Loucy (cell line): ENCODE data around the gene AAGAB.

Experiments
- H2AFZ ChIP-seq: fragments of 200-600 bp; sonication (generic); 2 replicates; pipeline ENCODE4 v1.6.0; 2016; ENCODE audit warnings: antibody characterized with exemption, mild to moderate bottlenecking, low read length, moderate library complexity
- H3F3A ChIP-seq: fragments of 200-600 bp; 2 replicates; pipeline ENCODE4 v1.6.0; 2016; ENCODE audit warnings: antibody characterized with exemption, low read depth, mild to moderate bottlenecking
- H3K27me3 ChIP-seq: fragments of 200-600 bp; sonication (generic); 2 replicates; pipeline ENCODE4 v1.6.1; 2014; ENCODE audit warnings: low read length, mild to moderate bottlenecking; ENCODE audit not compliant: insufficient read depth, poor library complexity, severe bottlenecking
- H3K36me3 ChIP-seq: fragments of 200-600 bp; sonication (generic); 2 replicates; pipeline ENCODE4 v1.6.1; 2016; ENCODE audit warnings: low read length; ENCODE audit not compliant: insufficient read depth
- H3K4me1 ChIP-seq: fragments of 200-600 bp; sonication (generic); 2 replicates; pipeline ENCODE4 v1.5.1; 2014; ENCODE audit warnings: low read length, mild to moderate bottlenecking; ENCODE audit not compliant: insufficient read depth, poor library complexity, severe bottlenecking
- H3K4me2 ChIP-seq: fragments of 200-600 bp; sonication (generic); 2 replicates; pipeline ENCODE4 v1.6.0; 2014; ENCODE audit warnings: antibody characterized with exemption, low read length, low read depth, mild to moderate bottlenecking; ENCODE audit not compliant: poor library complexity, severe bottlenecking
- H3K4me3 ChIP-seq: fragments of 200-600 bp; sonication (generic); 2 replicates; pipeline ENCODE4 v1.5.1; 2014; ENCODE audit warnings: low read length, mild to moderate bottlenecking, mixed read lengths; ENCODE audit not compliant: poor library complexity, severe bottlenecking
- H3K79me2 ChIP-seq: fragments of 200-600 bp; sonication (generic); 2 replicates; pipeline ENCODE4 v1.6.1; 2014; ENCODE audit warnings: low read length; ENCODE audit not compliant: insufficient read depth
- H3K9ac ChIP-seq: fragments of 200-600 bp; sonication (generic); 2 replicates; pipeline ENCODE4 v1.6.0; 2014; ENCODE audit warnings: mild to moderate bottlenecking, low read depth, low read length, moderate library complexity; ENCODE audit not compliant: poor library complexity, severe bottlenecking
- H3K9me2 ChIP-seq: fragments of 200-600 bp; sonication (generic); replicated peaks from 2 replicates; pipeline ENCODE4 v1.6.1; 2016; ENCODE audit warnings: low read depth, low read length, mixed read lengths
- H3K9me3 ChIP-seq: fragments of 200-600 bp; sonication (generic); 2 replicates; pipeline ENCODE4 v1.6.1; 2014; ENCODE audit warnings: mild to moderate bottlenecking, antibody characterized with exemption, low read length, low read depth; ENCODE audit not compliant: insufficient read depth
- H4K20me1 ChIP-seq: fragments of 200-600 bp; sonication (generic); 2 replicates; pipeline ENCODE4 v1.6.0; 2014; ENCODE audit warnings: antibody characterized with exemption, low read length, mild to moderate bottlenecking; ENCODE audit not compliant: insufficient read depth, poor library complexity, severe bottlenecking
- CTCF ChIP-seq: fragments of 200-600 bp; sonication (generic); conservative IDR thresholded peaks from 2 replicates; pipeline ENCODE4 v1.5.1; 2014; ENCODE audit warnings: mild to moderate bottlenecking, antibody characterized with exemption, low read length
- EZH2phosphoT487 ChIP-seq: fragments of 200-600 bp; IDR thresholded peaks from 2 replicates; pipeline ENCODE4 v1.6.1; 2018; ENCODE audit warnings: antibody characterized with exemption, mild to moderate bottlenecking, moderate library complexity, borderline replicate concordance

AAGAB gene

DNA sequence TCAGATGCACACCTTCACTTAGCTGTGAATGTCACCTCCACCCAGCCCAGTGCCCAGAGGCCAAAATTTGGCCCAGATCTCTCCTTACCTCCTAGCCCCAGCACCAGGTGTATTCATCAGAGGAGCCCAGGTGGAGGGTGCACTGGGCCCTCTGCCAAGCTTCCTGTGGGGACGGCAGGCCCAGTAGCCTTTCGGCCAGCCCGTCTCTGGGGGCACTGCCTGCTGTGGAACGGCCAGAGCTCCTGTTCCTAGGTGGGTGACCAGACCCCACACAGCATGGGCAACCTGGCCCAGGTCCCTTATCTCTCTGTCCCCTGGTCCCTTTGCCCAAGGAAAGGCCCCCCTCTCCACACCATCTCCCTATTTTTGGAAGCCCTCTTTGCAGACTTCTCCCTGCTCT is 67.8 kb downstream of the AAGAB start:
- peak overlapping the region; percentile 45 for H3K4me2 ChIP-seq
- peaks cover 71% of the 10 kb centered on the region; the same call in 1 of the 2 replicates for H3K36me3 ChIP-seq
- H3K9me2 ChIP-seq = no peaks in the 10 kb centered on the region
- no peaks in the 10 kb centered on the region for H3F3A ChIP-seq
- peaks cover 32% of the 10 kb centered on the region for H3K4me1 ChIP-seq
- H4K20me1 ChIP-seq = no peaks in the 10 kb centered on the region
- no peaks in the 10 kb centered on the region for H3K79me2 ChIP-seq
- H3K4me3 ChIP-seq = no peak overlapping the region
- H3K27me3 ChIP-seq = no peaks in the 10 kb centered on the region
- no peak for TF ChIP-seq EZH2phosphoT487
- TF ChIP-seq CTCF = no peak
- peak overlapping the region; percentile 46 for H3K9ac ChIP-seq
- no peaks in the 10 kb centered on the region for H3K9me3 ChIP-seq
- no peak overlapping the region for H2AFZ ChIP-seq

- H3K27me3 ChIP-seq = no peaks in the 10 kb centered on the region
- H3K4me3 ChIP-seq = no peak overlapping the region
- H3K4me2 ChIP-seq = peak overlapping the region; percentile 45
- no peaks in the 10 kb centered on the region for H3K79me2 ChIP-seq
- peak overlapping the region; percentile 46 for H3K9ac ChIP-seq
- H3K4me1 ChIP-seq = peaks cover 32% of the 10 kb centered on the region
- H3K9me2 ChIP-seq = no peaks in the 10 kb centered on the region
- H2AFZ ChIP-seq = no peak overlapping the region
- H4K20me1 ChIP-seq = no peaks in the 10 kb centered on the region
- TF ChIP-seq EZH2phosphoT487 (no peak), CTCF (no peak)
- peaks cover 69% of the 10 kb centered on the region; the same call in 1 of the 2 replicates for H3K36me3 ChIP-seq
- H3K9me3 ChIP-seq = no peaks in the 10 kb centered on the region
- H3F3A ChIP-seq = no peaks in the 10 kb centered on the region
Measured at GRCh38 chr15:67186226-67186649, 68.2 kb downstream of the AAGAB start.

GRCh38 chr15:67185621-67186225 is 68.7 kb downstream of the AAGAB start:
- Histone ChIP-seq H3K79me2 (no peaks in the 10 kb centered on the region), H3K9me2 (no peaks in the 10 kb centered on the region), H3K9me3 (no peaks in the 10 kb centered on the region), H3F3A (no peaks in the 10 kb centered on the region), H4K20me1 (no peaks in the 10 kb centered on the region), H3K27me3 (no peaks in the 10 kb centered on the region), H3K4me2 (peak overlapping the region; percentile 45), H2AFZ (no peak overlapping the region), H3K36me3 (peaks cover 65% of the 10 kb centered on the region; the same call in 1 of the 2 replicates), H3K4me1 (peaks cover 32% of the 10 kb centered on the region), H3K4me3 (no peak overlapping the region), H3K9ac (peak overlapping the region; percentile 48)
- TF ChIP-seq CTCF = no peak
- no peak for TF ChIP-seq EZH2phosphoT487
